Endothelial cell (in vitro differentiated cells): ENCODE results near the gene TPPP2. TPM values are rescaled to one million over a fixed set of nuclear protein-coding genes. Genes with fewer than 3 reads are reported as not detected.

Experiments
- DNase-seq: peaks from one replicate; pipeline ENCODE4 v3.0.0; 2021; ENCODE audit warnings: low spot score
- H3K27ac Mint-ChIP-seq: one replicate; pipeline ENCODE4 v1.8.0; 2021; ENCODE audit warnings: mixed read lengths, inconsistent platforms; ENCODE audit not compliant: unreplicated experiment
- H3K27me3 Mint-ChIP-seq: one replicate; pipeline ENCODE4 v1.8.0; 2021; ENCODE audit warnings: mild to moderate bottlenecking, moderate library complexity, mixed read lengths, inconsistent platforms; ENCODE audit not compliant: unreplicated experiment
- H3K36me3 Mint-ChIP-seq: one replicate; pipeline ENCODE4 v1.8.0; 2021; ENCODE audit warnings: mild to moderate bottlenecking, low read depth, mixed read lengths, inconsistent platforms; ENCODE audit not compliant: unreplicated experiment
- H3K4me1 Mint-ChIP-seq: one replicate; pipeline ENCODE4 v1.8.0; 2021; ENCODE audit warnings: mild to moderate bottlenecking, mixed read lengths, inconsistent platforms; ENCODE audit not compliant: unreplicated experiment
- H3K4me3 Mint-ChIP-seq: one replicate; pipeline ENCODE4 v1.8.0; 2021; ENCODE audit warnings: mild to moderate bottlenecking, mixed read lengths, inconsistent platforms; ENCODE audit not compliant: unreplicated experiment
- H3K9me3 Mint-ChIP-seq: one replicate; pipeline ENCODE4 v1.8.0; 2021; ENCODE audit warnings: mixed read lengths, inconsistent platforms; ENCODE audit not compliant: unreplicated experiment
- CTCF ChIP-seq: fragments of 200-600 bp; sonication (generic); IDR thresholded peaks from one replicate; pipeline ENCODE4 v1.5.0; 2021; ENCODE audit warnings: antibody characterized with exemption; ENCODE audit not compliant: unreplicated experiment
- total RNA-seq: library from RNA; stranded (reverse); fragmentation: NEBNext Ultra II Directional; extraction: Animal tissue kit (Norgen Biotek cat#: 25700); gene quantifications from one replicate; pipeline ENCODE4 v1.2.1, GENCODE V29; 2021; ENCODE audit not compliant: unreplicated experiment

Gene TPPP2
- total RNA-seq, 1 donor from 2014 or later, result 0.62 TPM

- DNase-seq, result no peak
- Mint-ChIP-seq H3K36me3 (peaks cover 16% of the 10 kb centered on the region), H3K9me3 (no peaks in the 10 kb centered on the region), H3K27ac (no peak overlapping the region), H3K27me3 (peaks cover 11% of the 10 kb centered on the region), H3K4me1 (peaks cover 3% of the 10 kb centered on the region), H3K4me3 (no peak overlapping the region)
- TF ChIP-seq CTCF, result no peak
Measured at GRCh38 chr14:21016413-21017190, 13.4 kb upstream of the TPPP2 start.

- Mint-ChIP-seq H3K36me3 (peaks cover 25% of the 10 kb centered on the region), H3K27ac (no peak overlapping the region), H3K4me1 (peaks cover 12% of the 10 kb centered on the region), H3K27me3 (peaks cover 8% of the 10 kb centered on the region), H3K4me3 (no peak overlapping the region), H3K9me3 (no peaks in the 10 kb centered on the region)
- DNase-seq, result no peak
- no peak for TF ChIP-seq CTCF
Measured at GRCh38 chr14:21017528-21018245, 12.3 kb upstream of the TPPP2 start.

GRCh38 chr14:21018286-21018685 lies 11.7 kb upstream of the TPPP2 start:
- H3K4me3 Mint-ChIP-seq, result no peak overlapping the region
- no peaks in the 10 kb centered on the region for H3K9me3 Mint-ChIP-seq
- no peak for TF ChIP-seq CTCF
- no peak overlapping the region for H3K27ac Mint-ChIP-seq
- H3K27me3 Mint-ChIP-seq, result peaks cover 8% of the 10 kb centered on the region
- H3K4me1 Mint-ChIP-seq, result peaks cover 18% of the 10 kb centered on the region
- H3K36me3 Mint-ChIP-seq, result peaks cover 29% of the 10 kb centered on the region
- DNase-seq, result no peak

GRCh38 chr14:21018781-21019180 lies 11.2 kb upstream of the TPPP2 start:
- Mint-ChIP-seq H3K36me3 (peaks cover 29% of the 10 kb centered on the region), H3K4me1 (peaks cover 22% of the 10 kb centered on the region), H3K4me3 (no peak overlapping the region), H3K27ac (no peak overlapping the region), H3K9me3 (no peaks in the 10 kb centered on the region), H3K27me3 (peaks cover 7% of the 10 kb centered on the region)
- no peak for TF ChIP-seq CTCF
- DNase-seq, result no peak

- no peak for DNase-seq
- Mint-ChIP-seq H3K27me3 (peaks cover 6% of the 10 kb centered on the region), H3K27ac (no peak overlapping the region), H3K9me3 (no peaks in the 10 kb centered on the region), H3K4me3 (no peak overlapping the region), H3K36me3 (peaks cover 29% of the 10 kb centered on the region), H3K4me1 (peaks cover 28% of the 10 kb centered on the region)
- no peak for TF ChIP-seq CTCF
Measured at GRCh38 chr14:21019366-21019765, 10.7 kb upstream of the TPPP2 start.
